Stimulated activated memory B cell treated with anti-CD40 and anti-IgM and Interleukin-4, amounts not matched to agents 10 μg/mL and 1 μg/mL and 100 μg/mL, for 72 hours (primary cell): ENCODE results near the gene KLK15.

Experiments used
- ATAC-seq: fragments of 150-1000 bp; cut with Tn5 transposase; 2 replicates; pipeline ENCODE4 v1.10.0; 2021
- H3K27ac Mint-ChIP-seq: one replicate; pipeline ENCODE4 v1.8.0; 2022; ENCODE audit warnings: mild to moderate bottlenecking, mixed read lengths
- H3K27me3 Mint-ChIP-seq: one replicate; pipeline ENCODE4 v1.8.0; 2022; ENCODE audit warnings: mixed read lengths
- H3K36me3 Mint-ChIP-seq: one replicate; pipeline ENCODE4 v1.8.0; 2022; ENCODE audit warnings: mixed read lengths
- H3K4me1 Mint-ChIP-seq: one replicate; pipeline ENCODE4 v1.8.0; 2022; ENCODE audit warnings: mixed read lengths
- H3K4me3 Mint-ChIP-seq: one replicate; pipeline ENCODE4 v1.8.0; 2022; ENCODE audit warnings: mild to moderate bottlenecking, moderate library complexity, mixed read lengths
- H3K9me3 Mint-ChIP-seq: one replicate; pipeline ENCODE4 v1.8.0; 2022; ENCODE audit warnings: mixed read lengths

KLK15 gene

GRCh38 chr19:50835103-50835784 is 1.9 kb upstream of the KLK15 start:
- Mint-ChIP-seq H3K27me3 (peaks cover 48% of the 10 kb centered on the region), H3K36me3 (no peaks in the 10 kb centered on the region), H3K27ac (peak overlapping the region; percentile 76), H3K4me1 (peaks cover 23% of the 10 kb centered on the region), H3K9me3 (no peaks in the 10 kb centered on the region), H3K4me3 (peak overlapping the region; percentile 84)
- ATAC-seq, result no peak

DNA sequence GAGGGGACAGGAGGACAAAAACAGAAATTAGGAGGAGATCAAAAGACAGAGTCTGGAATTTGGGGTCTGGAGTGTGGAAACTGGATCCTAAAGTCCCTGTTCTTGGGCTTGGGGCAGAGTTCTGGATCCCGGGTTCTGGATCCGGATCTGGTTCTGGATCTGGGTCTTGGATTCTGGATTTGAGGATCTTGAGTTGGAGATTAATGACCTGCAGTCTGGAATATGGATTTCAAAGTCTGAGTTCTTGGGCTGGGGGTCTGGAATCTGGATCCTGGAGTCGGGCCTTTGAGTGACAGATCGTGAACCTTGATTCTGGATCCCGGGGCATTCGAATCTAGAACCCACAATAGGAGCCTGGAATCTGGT is 411 bp upstream of the KLK15 start:
- peaks cover 23% of the 10 kb centered on the region for H3K4me1 Mint-ChIP-seq
- H3K9me3 Mint-ChIP-seq, result no peaks in the 10 kb centered on the region
- no peak for ATAC-seq
- H3K4me3 Mint-ChIP-seq, result no peak overlapping the region
- peaks cover 51% of the 10 kb centered on the region for H3K27me3 Mint-ChIP-seq
- H3K27ac Mint-ChIP-seq, result no peak overlapping the region
- H3K36me3 Mint-ChIP-seq, result no peaks in the 10 kb centered on the region

DNA sequence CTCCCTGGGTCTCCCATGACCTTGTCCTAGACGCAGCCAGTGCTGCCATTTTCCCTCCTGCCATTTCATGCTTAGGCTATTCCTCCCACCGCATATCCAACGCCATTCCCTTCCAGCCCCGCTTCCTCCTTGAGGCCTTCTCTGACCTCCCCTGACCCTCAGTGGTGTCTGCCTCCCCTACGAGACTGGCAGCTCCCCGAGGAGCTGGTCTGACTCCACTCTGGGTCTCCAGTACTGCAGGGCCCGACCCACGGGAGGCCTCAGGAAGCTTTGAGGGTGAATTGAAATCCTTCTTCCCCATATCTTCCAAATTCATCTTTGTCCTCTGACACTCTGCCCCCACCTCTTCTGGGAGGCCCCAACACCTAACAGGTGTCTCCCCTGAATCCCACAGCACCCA is 708 bp downstream of the KLK15 start:
- no peak for ATAC-seq
- peaks cover 23% of the 10 kb centered on the region for H3K4me1 Mint-ChIP-seq
- H3K9me3 Mint-ChIP-seq, result no peaks in the 10 kb centered on the region
- H3K27me3 Mint-ChIP-seq, result peaks cover 56% of the 10 kb centered on the region
- H3K36me3 Mint-ChIP-seq, result no peaks in the 10 kb centered on the region
- H3K27ac Mint-ChIP-seq, result peak overlapping the region; percentile 18
- H3K4me3 Mint-ChIP-seq, result no peak overlapping the region

DNA sequence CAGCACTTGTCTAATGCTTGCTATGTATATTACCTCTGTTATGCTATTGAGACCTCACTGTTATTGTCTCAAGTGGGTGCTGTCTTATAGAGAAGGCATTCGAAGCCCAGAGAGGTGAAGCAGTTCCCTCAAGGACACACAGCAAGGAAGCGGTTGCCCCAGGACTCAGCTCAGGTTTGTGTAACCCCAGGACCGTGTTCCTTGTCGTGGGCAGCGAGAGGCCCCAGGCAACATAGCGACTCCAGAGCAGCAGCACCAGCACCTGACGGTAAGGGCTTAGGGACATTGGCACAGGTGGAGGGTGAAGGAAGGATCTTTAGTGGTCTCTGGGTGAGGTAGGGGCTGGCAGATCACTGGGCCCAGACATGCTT is 2.4 kb downstream of the KLK15 start:
- peaks cover 47% of the 10 kb centered on the region for H3K27me3 Mint-ChIP-seq
- H3K9me3 Mint-ChIP-seq, result peaks cover 5% of the 10 kb centered on the region
- no peak overlapping the region for H3K27ac Mint-ChIP-seq
- H3K4me1 Mint-ChIP-seq, result peaks cover 9% of the 10 kb centered on the region
- no peaks in the 10 kb centered on the region for H3K36me3 Mint-ChIP-seq
- H3K4me3 Mint-ChIP-seq, result no peak overlapping the region
- no peak for ATAC-seq

DNA sequence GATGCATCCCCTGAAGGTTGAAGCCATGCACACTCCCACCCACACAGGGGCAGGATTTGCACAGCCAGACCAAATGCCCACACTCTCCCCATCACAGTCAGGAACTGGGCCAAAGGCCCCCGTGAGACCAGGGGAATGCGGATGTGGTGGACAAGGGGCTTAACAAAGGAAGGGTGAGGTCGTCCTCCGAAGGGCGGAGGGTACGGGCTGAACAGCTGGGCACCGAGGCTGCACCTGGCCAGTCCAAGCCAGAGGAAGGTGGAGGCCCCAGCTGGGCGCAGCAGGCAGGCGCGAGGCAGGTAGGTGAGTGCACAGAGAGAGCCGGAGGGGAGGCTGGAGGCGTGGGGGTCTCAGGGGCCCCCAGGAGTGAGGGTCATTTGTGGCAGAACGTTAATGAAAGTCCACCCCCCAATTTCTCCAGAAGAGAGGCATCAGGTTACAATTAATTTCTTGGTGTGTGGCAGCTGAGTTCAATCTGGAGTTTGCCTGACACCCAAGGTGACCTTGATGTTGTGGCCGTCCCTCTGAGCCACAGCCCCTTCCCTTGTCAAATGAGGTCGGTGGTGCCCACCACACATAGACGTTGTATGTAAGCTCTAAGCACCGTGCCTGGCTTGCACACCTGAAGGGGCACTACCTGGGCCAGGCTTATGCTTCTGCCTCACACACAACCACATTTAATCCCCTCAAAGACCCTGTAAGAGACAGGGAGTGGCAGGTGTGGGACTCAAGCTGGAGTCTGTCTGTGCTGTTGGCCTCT is 2.9 kb downstream of the KLK15 start:
- H3K27ac Mint-ChIP-seq, result no peak overlapping the region
- H3K9me3 Mint-ChIP-seq, result peaks cover 5% of the 10 kb centered on the region
- H3K4me1 Mint-ChIP-seq, result peaks cover 4% of the 10 kb centered on the region
- peak; percentile 37 for ATAC-seq
- H3K27me3 Mint-ChIP-seq, result peaks cover 46% of the 10 kb centered on the region
- H3K4me3 Mint-ChIP-seq, result no peak overlapping the region
- no peaks in the 10 kb centered on the region for H3K36me3 Mint-ChIP-seq

- Mint-ChIP-seq H3K27me3 (peaks cover 46% of the 10 kb centered on the region), H3K36me3 (no peaks in the 10 kb centered on the region), H3K27ac (no peak overlapping the region), H3K4me3 (no peak overlapping the region), H3K4me1 (no peaks in the 10 kb centered on the region), H3K9me3 (peaks cover 5% of the 10 kb centered on the region)
- no peak for ATAC-seq
Measured at GRCh38 chr19:50829801-50830200, 3.6 kb downstream of the KLK15 start.

GRCh38 chr19:50827476-50827875 is 5.9 kb downstream of the KLK15 start:
- H3K27me3 Mint-ChIP-seq, result peaks cover 43% of the 10 kb centered on the region
- ATAC-seq, result no peak
- H3K4me1 Mint-ChIP-seq, result peaks cover 16% of the 10 kb centered on the region
- H3K9me3 Mint-ChIP-seq, result peaks cover 5% of the 10 kb centered on the region
- H3K4me3 Mint-ChIP-seq, result no peak overlapping the region
- H3K27ac Mint-ChIP-seq, result no peak overlapping the region
- H3K36me3 Mint-ChIP-seq, result no peaks in the 10 kb centered on the region

GRCh38 chr19:50826492-50827240 is 6.7 kb downstream of the KLK15 start:
- ATAC-seq, result no peak
- H3K27me3 Mint-ChIP-seq, result peaks cover 43% of the 10 kb centered on the region
- H3K36me3 Mint-ChIP-seq, result no peaks in the 10 kb centered on the region
- H3K4me3 Mint-ChIP-seq, result no peak overlapping the region
- no peak overlapping the region for H3K27ac Mint-ChIP-seq
- peaks cover 5% of the 10 kb centered on the region for H3K9me3 Mint-ChIP-seq
- peaks cover 24% of the 10 kb centered on the region for H3K4me1 Mint-ChIP-seq

- no peak within 1 kb of the TSS for H3K4me3 Mint-ChIP-seq
- peaks cover 34% of the 10 kb centered on the region for H3K27me3 Mint-ChIP-seq
- peak within 1 kb of the TSS; percentile 75 for H3K27ac Mint-ChIP-seq
- peak; percentile 4 for ATAC-seq
- H3K36me3 Mint-ChIP-seq, result no peaks in the 10 kb centered on the region
- H3K4me1 Mint-ChIP-seq, result peaks cover 56% of the 10 kb centered on the region
- H3K9me3 Mint-ChIP-seq, result peaks cover 5% of the 10 kb centered on the region
Measured at GRCh38 chr19:50823389-50824042, 9.9 kb downstream of the KLK15 start, which contains the start of gene KLK1. KLK1 (minus strand) TSS chr19:50823787; CDS start chr19:50823748, 39 bp downstream.

DNA sequence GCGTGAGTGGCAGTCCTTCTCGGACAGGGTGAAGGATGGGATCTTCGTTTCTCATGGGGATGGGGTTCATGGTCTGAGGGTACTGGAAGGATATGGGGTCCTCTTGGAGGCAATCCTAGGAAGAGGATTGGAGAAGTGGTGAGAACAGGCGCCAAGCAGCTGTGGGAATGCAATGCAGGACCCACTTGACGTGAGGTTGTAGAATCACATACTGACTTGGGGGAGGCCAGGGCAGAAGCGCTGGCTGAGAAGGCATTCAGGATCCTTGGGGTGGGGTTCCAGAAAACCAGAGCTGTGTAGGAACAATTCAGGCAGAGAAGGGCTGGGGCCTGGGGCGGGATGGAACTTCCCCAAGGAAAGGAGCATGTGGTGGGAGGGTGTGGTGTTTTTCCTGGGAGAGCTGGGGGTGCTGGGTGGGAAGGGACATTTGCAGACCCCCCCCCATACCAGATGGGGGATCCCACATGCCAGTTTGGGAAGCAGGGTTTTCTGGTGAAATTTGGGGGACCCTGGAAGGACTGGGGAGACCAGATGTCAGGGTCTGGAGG is 10.6 kb downstream of the KLK15 start:
- H3K36me3 Mint-ChIP-seq, result no peaks in the 10 kb centered on the region
- H3K27ac Mint-ChIP-seq, result peak overlapping the region; percentile 75
- H3K27me3 Mint-ChIP-seq, result peaks cover 30% of the 10 kb centered on the region
- no peak for ATAC-seq
- H3K4me1 Mint-ChIP-seq, result peaks cover 62% of the 10 kb centered on the region
- H3K9me3 Mint-ChIP-seq, result peaks cover 5% of the 10 kb centered on the region
- H3K4me3 Mint-ChIP-seq, result no peak overlapping the region

GRCh38 chr19:50821622-50822021 is 11.8 kb downstream of the KLK15 start:
- Mint-ChIP-seq H3K27ac (peak overlapping the region; percentile 75), H3K27me3 (peaks cover 23% of the 10 kb centered on the region), H3K9me3 (peaks cover 5% of the 10 kb centered on the region), H3K4me1 (peaks cover 73% of the 10 kb centered on the region), H3K4me3 (no peak overlapping the region), H3K36me3 (no peaks in the 10 kb centered on the region)
- ATAC-seq, result no peak

- no peak for ATAC-seq
- H3K4me1 Mint-ChIP-seq, result peaks cover 77% of the 10 kb centered on the region
- H3K27me3 Mint-ChIP-seq, result peaks cover 23% of the 10 kb centered on the region
Measured at GRCh38 chr19:50821248-50821612, 12.1 kb downstream of the KLK15 start.

DNA sequence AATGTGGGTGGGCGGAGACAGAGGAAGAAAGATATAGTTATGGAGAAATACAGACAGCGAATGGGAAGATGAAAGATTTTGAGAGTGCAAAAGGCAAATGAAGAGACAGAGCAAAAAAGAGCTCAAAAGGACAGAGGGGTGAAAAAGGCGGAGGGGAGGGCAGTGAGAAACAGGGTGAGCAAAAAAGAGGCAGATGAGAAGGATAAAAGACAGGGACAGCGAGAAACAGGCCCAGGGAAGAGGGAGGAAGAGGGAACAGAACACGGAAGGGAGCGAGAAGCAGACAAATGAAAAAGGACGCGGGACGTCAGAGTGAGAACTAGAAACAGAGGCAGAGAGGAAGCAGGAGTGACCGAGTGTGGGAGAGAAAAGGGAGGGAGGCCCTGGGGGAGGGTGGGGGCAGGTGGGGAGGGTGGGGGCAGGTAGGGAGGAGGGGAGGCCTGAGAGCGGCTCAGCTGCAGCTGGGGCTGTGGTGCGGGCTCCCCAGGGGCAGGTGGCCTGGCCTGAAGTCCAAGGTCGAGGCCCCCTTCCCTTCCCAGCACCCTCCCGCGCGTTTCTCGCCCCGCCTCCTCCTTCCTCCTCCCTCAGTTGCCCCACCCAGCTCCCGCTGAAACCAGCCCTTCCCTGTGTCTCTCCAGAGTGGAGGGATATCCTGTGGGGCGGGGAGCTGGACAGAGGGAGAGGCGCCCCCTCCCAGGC is 12.7 kb downstream of the KLK15 start:
- H3K4me1 Mint-ChIP-seq, result peaks cover 80% of the 10 kb centered on the region
- ATAC-seq, result no peak
- peaks cover 23% of the 10 kb centered on the region for H3K27me3 Mint-ChIP-seq
- H3K36me3 Mint-ChIP-seq, result no peaks in the 10 kb centered on the region
- peak overlapping the region; percentile 75 for H3K27ac Mint-ChIP-seq
- H3K4me3 Mint-ChIP-seq, result peak overlapping the region; percentile 71
- H3K9me3 Mint-ChIP-seq, result no peaks in the 10 kb centered on the region

More at GRCh38 chr19:50821248-50821612, 12.1 kb downstream of the KLK15 start:
- Mint-ChIP-seq H3K36me3 (no peaks in the 10 kb centered on the region), H3K9me3 (peaks cover 3% of the 10 kb centered on the region), H3K27ac (peak overlapping the region; percentile 75), H3K4me3 (peak overlapping the region; percentile 25)

DNA sequence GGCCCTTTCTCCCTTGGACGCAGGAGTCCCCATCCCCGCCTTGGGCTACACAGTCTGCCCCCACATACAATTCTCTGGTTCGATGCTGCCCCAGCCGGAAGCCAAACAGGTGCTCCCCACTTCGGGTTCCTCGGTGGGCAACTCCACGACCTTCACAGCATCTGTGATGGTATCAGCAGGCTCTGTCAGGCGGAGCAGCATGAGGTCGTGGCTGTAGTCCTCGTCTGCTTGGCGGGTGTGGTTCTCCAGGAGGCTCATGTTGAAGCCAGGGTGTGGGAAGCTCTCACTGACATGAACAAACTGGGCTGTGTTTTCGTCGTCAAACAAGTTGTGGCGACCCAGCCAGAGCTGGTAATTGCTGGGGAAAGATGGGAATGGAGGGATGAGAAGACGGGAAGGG is 13.3 kb downstream of the KLK15 start:
- Mint-ChIP-seq H3K36me3 (no peaks in the 10 kb centered on the region), H3K4me3 (peak overlapping the region; percentile 71), H3K27ac (peak overlapping the region; percentile 75), H3K9me3 (no peaks in the 10 kb centered on the region), H3K4me1 (peaks cover 80% of the 10 kb centered on the region), H3K27me3 (peaks cover 23% of the 10 kb centered on the region)
- ATAC-seq, result no peak
